Lung (tissue), 12 donors: ENCODE results near the gene PTPRD. TPM values are rescaled to one million over a fixed set of nuclear protein-coding genes. Genes with fewer than 3 reads are reported as not detected.

Experiments
- ATAC-seq: fragments of 200-7000 bp; cut with Tn5 transposase; one replicate; pipeline ENCODE4 v1.9.1; 2020; ENCODE audit warnings: moderate number of reproducible peaks; ENCODE audit not compliant: insufficient read depth, low FRiP score
- DNase-seq, 3 donors: peaks; one replicate each; pipeline ENCODE4 v3.0.0-alpha.2; 2013 to 2017
- H3K27ac ChIP-seq, 2 donors: one replicate each; pipeline ENCODE4 v1.5.1; 2013; ENCODE audit warnings: mild to moderate bottlenecking in 2 of 2, moderate library complexity in 2 of 2, control low read depth in 1 of 2, inconsistent platforms in 1 of 2, low read depth in 1 of 2, low read length in 1 of 2
- H3K27me3 ChIP-seq, 3 donors: one replicate each; pipeline ENCODE4 v1.5.1; 2013; ENCODE audit warnings: low read length in 2 of 3; ENCODE audit not compliant: control insufficient read depth in 3 of 3, insufficient read depth in 3 of 3
- H3K36me3 ChIP-seq, 4 donors: one replicate each; pipeline ENCODE4 v1.5.1; 2013; ENCODE audit warnings: low read length in 4 of 4, mild to moderate bottlenecking in 1 of 4, moderate library complexity in 1 of 4; ENCODE audit not compliant: control insufficient read depth in 4 of 4, insufficient read depth in 4 of 4
- H3K4me1 ChIP-seq, 5 donors: one replicate each; pipeline ENCODE4 v1.5.1; 2013; ENCODE audit warnings: low read length in 5 of 5, mild to moderate bottlenecking in 2 of 5, moderate library complexity in 1 of 5; ENCODE audit not compliant: control insufficient read depth in 5 of 5, insufficient read depth in 5 of 5
- H3K4me3 ChIP-seq: one replicate; pipeline ENCODE4 v1.5.1; 2013; ENCODE audit warnings: mild to moderate bottlenecking, control low read depth, moderate library complexity
- H3K9ac ChIP-seq, 2 donors: one replicate each; pipeline ENCODE4 v1.5.1; 2013; ENCODE audit warnings: low read length in 2 of 2, control low read depth in 1 of 2; ENCODE audit not compliant: insufficient read depth in 1 of 2
- H3K9me3 ChIP-seq, 4 donors: one replicate each; pipeline ENCODE4 v1.5.1; 2013; ENCODE audit warnings: low read length in 3 of 4, mild to moderate bottlenecking in 1 of 4, moderate library complexity in 1 of 4; ENCODE audit not compliant: control insufficient read depth in 4 of 4, insufficient read depth in 3 of 4
- WGBS, 2 donors: extraction: QIAGEN DNeasy Blood & Tissue Kit; methylation state at CpG; one replicate each; pipeline ENCODE4 v1.1.7; 2013; 5-methylcytosine and 5-hydroxymethylcytosine counted together
- polyA plus RNA-seq, 2 donors: library from polyadenylated mRNA; stranded (reverse); fragments of 200-250 nt; gene quantifications; one replicate each; pipeline ENCODE4 v1.2.1, GENCODE V29; 2013
- total RNA-seq, 2 donors: library from RNA; depleted of rRNA in 1 of 2; stranded (reverse); fragments of >200 nt in 1 of 2; gene quantifications; one replicate each; pipeline ENCODE4 v1.2.1, GENCODE V29; 2014 to 2021
- TF ChIP-seq, protein P1 (sequence below): IDR thresholded peaks from 2 replicates; pipeline ENCODE4 v1.5.1; 2012; ENCODE audit warnings: mild to moderate bottlenecking; ENCODE audit errors: control extremely low read depth, extremely low read depth
- donor health status: control.
- donor health status: control.
- donor health status: Bipolar disorder and iron deficiency.
- donor health status: healthy.
- donor health status: DM: yes; HTN: yes; CAD: no.

PTPRD gene
- total and polyA plus RNA-seq, 4 donors: 1.9 to 145 (median 13.7) TPM

DNA sequence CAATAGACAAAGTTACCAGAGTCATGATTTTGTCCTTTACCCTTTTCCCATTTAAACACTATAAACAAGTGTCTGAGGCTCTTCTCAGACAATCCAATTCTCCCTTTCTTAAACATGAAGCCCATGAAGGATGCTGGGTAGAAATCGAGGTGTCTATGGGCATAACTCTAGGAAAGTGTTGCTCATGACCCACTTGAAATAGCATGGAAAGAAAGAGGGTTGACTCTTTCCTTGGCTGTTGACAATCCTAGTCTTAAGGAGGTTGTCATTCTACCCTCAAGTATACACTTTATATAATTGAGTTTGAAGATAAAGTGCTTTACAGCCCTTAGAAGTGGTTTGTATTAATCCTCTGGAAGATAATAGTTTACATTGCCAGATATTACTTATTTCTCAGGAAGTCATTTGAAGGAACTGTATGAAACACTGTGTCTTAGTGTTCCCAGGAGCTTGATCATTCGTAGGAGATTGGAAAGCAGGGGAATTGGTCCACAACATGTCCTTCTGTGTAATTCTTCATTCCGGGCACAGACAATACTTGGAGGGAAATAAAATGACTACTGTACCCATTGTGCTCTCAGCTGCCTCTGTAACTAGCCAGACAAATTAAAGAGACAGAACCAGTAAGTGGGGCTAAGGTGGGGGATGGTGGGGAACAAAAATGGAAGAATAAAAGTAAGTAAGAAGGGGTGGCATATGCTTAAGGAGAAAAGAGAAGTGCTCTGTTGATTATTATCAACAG lies 1734.9 kb downstream of the PTPRD start:
- Histone ChIP-seq H3K4me3 (no peak overlapping the region), H3K4me1 (peaks cover 0 to 5% (median 0%) of the 10 kb centered on the region in 5 donors), H3K27ac (no peak overlapping the region), H3K27me3 (peaks cover 0 to 5% (median 2%) of the 10 kb centered on the region in 3 donors), H3K36me3 (no peaks in the 10 kb centered on the region), H3K9me3 (no peaks in the 10 kb centered on the region), H3K9ac (no peak overlapping the region)
- peak; percentile 29 for ATAC-seq
- DNase-seq: no peak
- TF ChIP-seq, protein P1, sequence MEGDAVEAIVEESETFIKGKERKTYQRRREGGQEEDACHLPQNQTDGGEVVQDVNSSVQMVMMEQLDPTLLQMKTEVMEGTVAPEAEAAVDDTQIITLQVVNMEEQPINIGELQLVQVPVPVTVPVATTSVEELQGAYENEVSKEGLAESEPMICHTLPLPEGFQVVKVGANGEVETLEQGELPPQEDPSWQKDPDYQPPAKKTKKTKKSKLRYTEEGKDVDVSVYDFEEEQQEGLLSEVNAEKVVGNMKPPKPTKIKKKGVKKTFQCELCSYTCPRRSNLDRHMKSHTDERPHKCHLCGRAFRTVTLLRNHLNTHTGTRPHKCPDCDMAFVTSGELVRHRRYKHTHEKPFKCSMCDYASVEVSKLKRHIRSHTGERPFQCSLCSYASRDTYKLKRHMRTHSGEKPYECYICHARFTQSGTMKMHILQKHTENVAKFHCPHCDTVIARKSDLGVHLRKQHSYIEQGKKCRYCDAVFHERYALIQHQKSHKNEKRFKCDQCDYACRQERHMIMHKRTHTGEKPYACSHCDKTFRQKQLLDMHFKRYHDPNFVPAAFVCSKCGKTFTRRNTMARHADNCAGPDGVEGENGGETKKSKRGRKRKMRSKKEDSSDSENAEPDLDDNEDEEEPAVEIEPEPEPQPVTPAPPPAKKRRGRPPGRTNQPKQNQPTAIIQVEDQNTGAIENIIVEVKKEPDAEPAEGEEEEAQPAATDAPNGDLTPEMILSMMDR: no peak
- 58 to 73% methylated on average over 3 of the region's 3 CpGs for WGBS, 2 donors

DNA sequence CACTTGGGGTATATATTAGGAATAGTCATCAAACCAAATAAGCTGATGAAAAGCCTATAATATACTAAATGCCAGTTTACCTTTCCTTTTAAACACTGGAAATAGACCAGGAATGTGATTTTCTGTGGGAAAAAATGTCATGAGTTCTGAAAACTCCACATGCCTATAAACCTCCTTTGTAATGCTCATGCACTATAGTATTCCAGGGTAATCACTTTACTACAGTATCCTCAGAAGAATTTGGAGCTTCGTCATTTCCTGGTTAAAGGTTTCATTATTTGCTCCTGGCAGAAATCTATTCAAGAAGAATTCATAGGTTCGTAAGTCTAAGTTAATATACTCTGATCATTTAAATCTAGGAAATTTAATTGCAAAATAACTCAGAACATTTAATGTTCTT lies 1736.5 kb downstream of the PTPRD start:
- Histone ChIP-seq H3K4me3 (no peak overlapping the region), H3K9ac (no peak overlapping the region), H3K36me3 (no peaks in the 10 kb centered on the region), H3K9me3 (no peaks in the 10 kb centered on the region), H3K4me1 (peaks cover 0 to 8% (median 0%) of the 10 kb centered on the region in 5 donors), H3K27me3 (peaks cover 0 to 2% (median under 1%) of the 10 kb centered on the region in 3 donors), H3K27ac (no peak overlapping the region)
- TF ChIP-seq, protein P1: no peak
- ATAC-seq (no peak), DNase-seq (no peak)
- WGBS, 2 donors: 94% methylated on average over 2 of the region's 2 CpGs

DNA sequence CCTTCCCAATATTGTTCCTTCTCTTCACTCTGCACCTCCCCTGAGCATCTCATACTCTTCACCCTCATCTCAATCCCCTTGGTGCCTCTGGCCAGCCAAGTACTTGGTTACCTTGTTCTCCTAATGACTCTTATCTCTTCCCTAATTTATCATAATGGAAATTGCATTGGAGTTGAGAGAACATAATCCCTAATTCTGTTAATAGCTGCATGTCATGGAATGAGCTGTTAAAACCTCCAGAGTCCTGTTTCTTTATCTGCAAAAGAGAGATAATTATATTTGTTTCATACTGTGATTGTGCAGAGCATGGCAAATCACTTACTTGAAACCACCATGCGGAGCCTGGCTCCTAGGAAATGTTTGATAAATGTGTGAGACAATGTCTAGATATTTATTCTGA lies 1738.3 kb downstream of the PTPRD start:
- TF ChIP-seq, protein P1: no peak
- ATAC-seq: no peak
- Histone ChIP-seq H3K36me3 (no peaks in the 10 kb centered on the region), H3K9ac (no peak overlapping the region), H3K9me3 (peaks cover 0 to 2% (median 0%) of the 10 kb centered on the region in 4 donors), H3K4me3 (no peak overlapping the region), H3K27me3 (peaks cover 0 to 2% (median 0%) of the 10 kb centered on the region in 3 donors), H3K27ac (no peak overlapping the region), H3K4me1 (peaks cover 0 to 12% (median 0%) of the 10 kb centered on the region in 5 donors)
- DNase-seq: no peak
- WGBS, 2 donors: 92 to 94% methylated on average over 1 of the region's 1 CpG
